ENCODE data around the gene CPNE4. TPM values are rescaled to one million over a fixed set of nuclear protein-coding genes. Genes with fewer than 3 reads are reported as not detected.

CPNE4 gene
- total RNA-seq, 2 donors from 2014 or later, result 1.7 to 2.5 TPM

- Histone ChIP-seq H3K9ac (ENCODE audit: extremely low read depth, low read length, poor library complexity, severe bottlenecking) (no peak overlapping the region), H3K9me3 (ENCODE audit: control insufficient read depth, low read length) (no peaks in the 10 kb centered on the region), H3K27me3 (ENCODE audit: control insufficient read depth, insufficient read depth, low read length, poor library complexity, severe bottlenecking) (no peaks in the 10 kb centered on the region), H3K27ac (ENCODE audit: low read depth, low read length) (no peak overlapping the region), H3K4me1 (ENCODE audit: control insufficient read depth, insufficient read depth, low read length) (peaks cover 2% of the 10 kb centered on the region), H3K36me3 (ENCODE audit: control insufficient read depth, insufficient read depth, low read length) (no peaks in the 10 kb centered on the region), H3K4me3 (ENCODE audit: low read length) (no peak overlapping the region)
- Mint-ChIP-seq H3K36me3 (ENCODE audit: low read depth) (no peaks in the 10 kb centered on the region), H3K27ac (no peak overlapping the region), H3K4me1 (peaks cover 17% of the 10 kb centered on the region), H3K4me3 (no peak overlapping the region), H3K27me3 (ENCODE audit: insufficient read depth) (peaks cover 1% of the 10 kb centered on the region), H3K9me3 (no peaks in the 10 kb centered on the region)
- WGBS, 2 experiments (ENCODE audit: insufficient coverage in 1 of 2, insufficient read length in 1 of 2), result 94 to 99% methylated on average over 7 of the region's 7 CpGs
- no peak for TF ChIP-seq CTCF (conservative IDR thresholded peaks at IDR 0.05)
- DNase-seq, result no peak
Measured at GRCh38 chr3:132022914-132023313, 11.9 kb downstream of the CPNE4 start.

- no peak overlapping the region for H3K4me3 ChIP-seq (ENCODE audit: low read length)
- H3K9me3 ChIP-seq (ENCODE audit: control insufficient read depth, low read length), result no peaks in the 10 kb centered on the region
- Mint-ChIP-seq H3K9me3 (no peaks in the 10 kb centered on the region), H3K27me3 (ENCODE audit: insufficient read depth) (peaks cover 1% of the 10 kb centered on the region), H3K27ac (no peak overlapping the region), H3K4me1 (peaks cover 11% of the 10 kb centered on the region), H3K4me3 (no peak overlapping the region), H3K36me3 (ENCODE audit: low read depth) (no peaks in the 10 kb centered on the region)
- H3K4me1 ChIP-seq (ENCODE audit: control insufficient read depth, insufficient read depth, low read length), result no peaks in the 10 kb centered on the region
- H3K36me3 ChIP-seq (ENCODE audit: control insufficient read depth, insufficient read depth, low read length), result no peaks in the 10 kb centered on the region
- no peak overlapping the region for H3K9ac ChIP-seq (ENCODE audit: extremely low read depth, low read length, poor library complexity, severe bottlenecking)
- no peak overlapping the region for H3K27ac ChIP-seq (ENCODE audit: low read depth, low read length)
- H3K27me3 ChIP-seq (ENCODE audit: control insufficient read depth, insufficient read depth, low read length, poor library complexity, severe bottlenecking), result no peaks in the 10 kb centered on the region
- DNase-seq, result no peak
- 32 to 40% methylated on average over 2 to 3 of the region's 3 CpGs for WGBS, 2 experiments (ENCODE audit: insufficient coverage in 1 of 2, insufficient read length in 1 of 2)
- no peak for TF ChIP-seq CTCF (conservative IDR thresholded peaks at IDR 0.05)
Measured at GRCh38 chr3:132020058-132020457, 14.8 kb downstream of the CPNE4 start.

GRCh38 chr3:132017137-132017536 lies 17.7 kb downstream of the CPNE4 start:
- Histone ChIP-seq H3K9me3 (ENCODE audit: control insufficient read depth, low read length) (no peaks in the 10 kb centered on the region), H3K36me3 (ENCODE audit: control insufficient read depth, insufficient read depth, low read length) (no peaks in the 10 kb centered on the region), H3K9ac (ENCODE audit: extremely low read depth, low read length, poor library complexity, severe bottlenecking) (no peak overlapping the region), H3K4me1 (ENCODE audit: control insufficient read depth, insufficient read depth, low read length) (peaks cover 4% of the 10 kb centered on the region), H3K27me3 (ENCODE audit: control insufficient read depth, insufficient read depth, low read length, poor library complexity, severe bottlenecking) (no peaks in the 10 kb centered on the region), H3K27ac (ENCODE audit: low read depth, low read length) (no peak overlapping the region), H3K4me3 (ENCODE audit: low read length) (no peak overlapping the region)
- TF ChIP-seq CTCF (conservative IDR thresholded peaks at IDR 0.05), result no peak
- Mint-ChIP-seq H3K4me3 (no peak overlapping the region), H3K27ac (no peak overlapping the region), H3K9me3 (no peaks in the 10 kb centered on the region), H3K4me1 (peaks cover 11% of the 10 kb centered on the region), H3K27me3 (ENCODE audit: insufficient read depth) (peaks cover 1% of the 10 kb centered on the region), H3K36me3 (ENCODE audit: low read depth) (no peaks in the 10 kb centered on the region)
- no peak for DNase-seq
- WGBS, 2 experiments (ENCODE audit: insufficient coverage in 1 of 2, insufficient read length in 1 of 2), result 94 to 99% methylated on average over 3 of the region's 3 CpGs

All from endodermal cell (in vitro differentiated cells).